Activated CD8-positive, alpha-beta T cell treated with anti-CD3 and anti-CD28 coated beads for 36 hours (primary cell): ENCODE results near the gene ARL10. TPM values are rescaled to one million over a fixed set of nuclear protein-coding genes. Genes with fewer than 3 reads are reported as not detected.
A peak's percentile ranks its signal among the peaks of the same experiment; 100 is the strongest.

Experiments used
- ATAC-seq: fragments of 200-7000 bp; cut with Tn5 transposase; one replicate; pipeline ENCODE4 v1.10.0; 2021; ENCODE audit warnings: mild to moderate bottlenecking, moderate library complexity
- CTCF ChIA-PET: fragments of 350-600 bp; sonication (Branson Sonifier 250); formaldehyde crosslinking; loops from one replicate; lab custom pipeline; 2021; ENCODE audit warnings: antibody characterized with exemption; lab: Charles Lee
- POLR2A ChIA-PET: fragments of 350-600 bp; sonication (Branson Sonifier 250); formaldehyde crosslinking; loops from one replicate; lab custom pipeline; 2021; ENCODE audit warnings: antibody characterized with exemption; lab: Charles Lee
- DNase-seq: peaks from one replicate; pipeline ENCODE4 v3.0.0-alpha.2; 2020
- H3K27ac Mint-ChIP-seq: one replicate; pipeline ENCODE4 v1.8.0; 2021; ENCODE audit warnings: mild to moderate bottlenecking, mixed read lengths
- H3K27me3 Mint-ChIP-seq: one replicate; pipeline ENCODE4 v1.8.0; 2021; ENCODE audit warnings: mixed read lengths
- H3K36me3 Mint-ChIP-seq: one replicate; pipeline ENCODE4 v1.8.0; 2021; ENCODE audit warnings: low read depth, mixed read lengths
- H3K4me1 Mint-ChIP-seq: one replicate; pipeline ENCODE4 v1.8.0; 2021; ENCODE audit warnings: low read depth, mixed read lengths
- H3K4me3 Mint-ChIP-seq: one replicate; pipeline ENCODE4 v1.8.0; 2021; ENCODE audit warnings: mild to moderate bottlenecking, moderate library complexity, mixed read lengths
- H3K9me3 Mint-ChIP-seq: one replicate; pipeline ENCODE4 v1.8.0; 2021; ENCODE audit warnings: mixed read lengths
- CTCF ChIP-seq: fragments of 200-600 bp; IDR thresholded peaks from one replicate; pipeline ENCODE4 v1.8.0; 2022; ENCODE audit warnings: antibody characterized with exemption, mild to moderate bottlenecking
- intact Hi-C: fragments of 100-400 bp; cut with micrococcal nuclease; formaldehyde crosslinking; loops from one replicate; pipeline ENCODE4 v1.10.0; 2022
- total RNA-seq, 2 experiments: library from RNA; stranded (reverse); gene quantifications; one replicate each; pipeline ENCODE4 v1.2.3, GENCODE V29; 2021

Gene ARL10
- total RNA-seq, 2 experiments from 2014 or later, result 15.6 to 17.0 TPM

- intact Hi-C loops, result no loop called here
- no peaks in the 10 kb centered on the region for H3K27me3 Mint-ChIP-seq
- H3K9me3 Mint-ChIP-seq, result no peaks in the 10 kb centered on the region
- H3K4me1 Mint-ChIP-seq, result peaks cover 42% of the 10 kb centered on the region
- peak overlapping the region; percentile 77 for H3K4me3 Mint-ChIP-seq
- ChIA-PET POLR2A (interaction anchor here (1.2 to 1.7 kb wide), 4 partner anchors 8 to 116 kb away, joined by 3 to 6 read pairs (median 4); partner anchors contain the start of genes FAF2 and KIAA1191), CTCF (interaction anchor here (1.1 to 1.2 kb wide), 2 partner anchors 76 to 128 kb away, joined by 3 to 4 read pairs; no protein-coding TSS in a partner anchor)
- no peak overlapping the region for H3K27ac Mint-ChIP-seq
- no peak for DNase-seq
- H3K36me3 Mint-ChIP-seq, result peaks cover 3% of the 10 kb centered on the region
- TF ChIP-seq CTCF, result no peak
- ATAC-seq, result no peak
These were observed 49.4 kb downstream of the ARL10 start for GRCh38 chr5:176414704-176415103.

GRCh38 chr5:176415240-176415951 lies 50.1 kb downstream of the ARL10 start:
- ChIA-PET POLR2A (interaction anchor here (0.6 to 2.3 kb wide), 8 partner anchors 9 to 159 kb away, joined by 3 to 21 read pairs (median 4); partner anchors contain the start of genes FAF2 and KIAA1191), CTCF (interaction anchor here (0.7 to 2.2 kb wide), 7 partner anchors 32 to 243 kb away, joined by 3 to 21 read pairs (median 4); partner anchors contain the start of genes EIF4E1B, FAF2, RNF44 and SNCB)
- Mint-ChIP-seq H3K4me1 (peaks cover 42% of the 10 kb centered on the region), H3K9me3 (no peaks in the 10 kb centered on the region), H3K36me3 (no peaks in the 10 kb centered on the region), H3K27ac (peak overlapping the region; percentile 72), H3K27me3 (no peaks in the 10 kb centered on the region), H3K4me3 (peak overlapping the region; percentile 77)
- TF ChIP-seq CTCF, result no peak
- intact Hi-C loops, result no loop called here
- ATAC-seq (no peak), DNase-seq (no peak)

GRCh38 chr5:176415952-176416924 lies 51.0 kb downstream of the ARL10 start, which contains the start of gene CLTB:
Gene CLTB, minus strand, starts transcription at chr5:176416539. Its CDS starts 176 bp downstream, at chr5:176416363.
- peak; percentile 96 for ATAC-seq
- intact Hi-C loops, result no loop called here
- H3K27ac Mint-ChIP-seq, result peak within 1 kb of the TSS; percentile 72
- no peaks in the 10 kb centered on the region for H3K9me3 Mint-ChIP-seq
- peak; percentile 89 for DNase-seq
- CTCF ChIA-PET, result interaction anchor here (0.6 to 2.4 kb wide), 25 partner anchors 9 to 686 kb away, joined by 3 to 21 read pairs (median 4); partner anchors contain the start of genes EIF4E1B, FAF2, RNF44 and SNCB
- no peaks in the 10 kb centered on the region for H3K36me3 Mint-ChIP-seq
- peak within 1 kb of the TSS; percentile 77 for H3K4me3 Mint-ChIP-seq
- POLR2A ChIA-PET, result interaction anchor here (0.6 to 2.3 kb wide), 12 partner anchors 10 to 896 kb away, joined by 3 to 21 read pairs (median 4); partner anchors contain the start of genes FAF2 and KIAA1191
- peak; percentile 71 for TF ChIP-seq CTCF
- peaks cover 40% of the 10 kb centered on the region for H3K4me1 Mint-ChIP-seq
- H3K27me3 Mint-ChIP-seq, result no peaks in the 10 kb centered on the region

- Mint-ChIP-seq H3K27me3 (no peaks in the 10 kb centered on the region), H3K27ac (peak overlapping the region; percentile 32), H3K9me3 (no peaks in the 10 kb centered on the region), H3K4me1 (peaks cover 35% of the 10 kb centered on the region), H3K4me3 (peak overlapping the region; percentile 61), H3K36me3 (no peaks in the 10 kb centered on the region)
- DNase-seq (no peak), ATAC-seq (no peak)
- ChIA-PET CTCF (interaction anchor here (0.6 to 2.4 kb wide), 22 partner anchors 10 to 687 kb away, joined by 3 to 21 read pairs (median 5); partner anchors contain the start of genes FAF2, RNF44 and TSPAN17), POLR2A (interaction anchor here (0.6 to 2.3 kb wide), 3 partner anchors 15 to 118 kb away, joined by 3 to 21 read pairs (median 4); no protein-coding TSS in a partner anchor)
- intact Hi-C loops, result no loop called here
- no peak for TF ChIP-seq CTCF
These were observed 51.7 kb downstream of the ARL10 start for GRCh38 chr5:176416965-176417364.
